ENCODE results near the gene ARHGAP44.

DNA sequence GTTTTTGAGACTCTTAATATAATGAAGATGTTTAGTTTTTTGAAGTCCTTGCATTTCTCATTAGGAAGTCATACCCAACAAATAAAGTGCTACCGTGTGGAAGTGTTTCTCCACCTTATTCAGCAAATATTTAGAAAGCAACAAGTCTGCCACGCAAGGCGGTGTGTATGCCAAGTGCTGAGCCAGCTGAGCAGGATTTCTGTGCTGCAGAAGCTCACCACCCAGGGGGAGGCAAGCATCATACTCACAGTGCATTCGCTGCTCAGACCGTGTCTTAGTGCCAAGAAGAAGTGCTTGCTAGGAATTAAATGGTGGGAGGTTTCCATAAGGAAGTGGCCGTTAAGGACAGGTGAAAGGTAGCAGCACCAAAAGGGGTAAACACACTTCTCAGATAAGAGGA is 111.2 kb downstream of the ARHGAP44 start:
- TF ChIP-seq, protein P1, sequence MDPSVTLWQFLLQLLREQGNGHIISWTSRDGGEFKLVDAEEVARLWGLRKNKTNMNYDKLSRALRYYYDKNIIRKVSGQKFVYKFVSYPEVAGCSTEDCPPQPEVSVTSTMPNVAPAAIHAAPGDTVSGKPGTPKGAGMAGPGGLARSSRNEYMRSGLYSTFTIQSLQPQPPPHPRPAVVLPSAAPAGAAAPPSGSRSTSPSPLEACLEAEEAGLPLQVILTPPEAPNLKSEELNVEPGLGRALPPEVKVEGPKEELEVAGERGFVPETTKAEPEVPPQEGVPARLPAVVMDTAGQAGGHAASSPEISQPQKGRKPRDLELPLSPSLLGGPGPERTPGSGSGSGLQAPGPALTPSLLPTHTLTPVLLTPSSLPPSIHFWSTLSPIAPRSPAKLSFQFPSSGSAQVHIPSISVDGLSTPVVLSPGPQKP (CRISPR knock-in tag; IDR thresholded peaks at IDR 0.05): no peak
- TF ChIP-seq EGR1 (conservative IDR thresholded peaks at IDR 0.05) (no peak), ATF1 (CRISPR knock-in tag; IDR thresholded peaks at IDR 0.05) (no peak), ATF1 (tag; IDR thresholded peaks at IDR 0.05) (no peak)
- TF ChIP-seq, protein P2, sequence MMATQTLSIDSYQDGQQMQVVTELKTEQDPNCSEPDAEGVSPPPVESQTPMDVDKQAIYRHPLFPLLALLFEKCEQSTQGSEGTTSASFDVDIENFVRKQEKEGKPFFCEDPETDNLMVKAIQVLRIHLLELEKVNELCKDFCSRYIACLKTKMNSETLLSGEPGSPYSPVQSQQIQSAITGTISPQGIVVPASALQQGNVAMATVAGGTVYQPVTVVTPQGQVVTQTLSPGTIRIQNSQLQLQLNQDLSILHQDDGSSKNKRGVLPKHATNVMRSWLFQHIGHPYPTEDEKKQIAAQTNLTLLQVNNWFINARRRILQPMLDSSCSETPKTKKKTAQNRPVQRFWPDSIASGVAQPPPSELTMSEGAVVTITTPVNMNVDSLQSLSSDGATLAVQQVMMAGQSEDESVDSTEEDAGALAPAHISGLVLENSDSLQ (IDR thresholded peaks at IDR 0.05): no peak
- TF ChIP-seq, protein P3, sequence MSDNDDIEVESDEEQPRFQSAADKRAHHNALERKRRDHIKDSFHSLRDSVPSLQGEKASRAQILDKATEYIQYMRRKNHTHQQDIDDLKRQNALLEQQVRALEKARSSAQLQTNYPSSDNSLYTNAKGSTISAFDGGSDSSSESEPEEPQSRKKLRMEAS (CRISPR knock-in tag; IDR thresholded peaks at IDR 0.05): no peak
- TF ChIP-seq, protein P4, sequence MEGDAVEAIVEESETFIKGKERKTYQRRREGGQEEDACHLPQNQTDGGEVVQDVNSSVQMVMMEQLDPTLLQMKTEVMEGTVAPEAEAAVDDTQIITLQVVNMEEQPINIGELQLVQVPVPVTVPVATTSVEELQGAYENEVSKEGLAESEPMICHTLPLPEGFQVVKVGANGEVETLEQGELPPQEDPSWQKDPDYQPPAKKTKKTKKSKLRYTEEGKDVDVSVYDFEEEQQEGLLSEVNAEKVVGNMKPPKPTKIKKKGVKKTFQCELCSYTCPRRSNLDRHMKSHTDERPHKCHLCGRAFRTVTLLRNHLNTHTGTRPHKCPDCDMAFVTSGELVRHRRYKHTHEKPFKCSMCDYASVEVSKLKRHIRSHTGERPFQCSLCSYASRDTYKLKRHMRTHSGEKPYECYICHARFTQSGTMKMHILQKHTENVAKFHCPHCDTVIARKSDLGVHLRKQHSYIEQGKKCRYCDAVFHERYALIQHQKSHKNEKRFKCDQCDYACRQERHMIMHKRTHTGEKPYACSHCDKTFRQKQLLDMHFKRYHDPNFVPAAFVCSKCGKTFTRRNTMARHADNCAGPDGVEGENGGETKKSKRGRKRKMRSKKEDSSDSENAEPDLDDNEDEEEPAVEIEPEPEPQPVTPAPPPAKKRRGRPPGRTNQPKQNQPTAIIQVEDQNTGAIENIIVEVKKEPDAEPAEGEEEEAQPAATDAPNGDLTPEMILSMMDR (IDR thresholded peaks at IDR 0.05 in 2 of 3, conservative IDR thresholded peaks at IDR 0.05 in 1 of 3; ENCODE audit: insufficient read depth in 2 of 3, low read depth in 1 of 3, low read length in 3 of 3): no peak

All from K562 (cell line).